ENCODE measurements around the gene NEIL1. TPM values are rescaled to one million over a fixed set of nuclear protein-coding genes. Genes with fewer than 3 reads are reported as not detected.

NEIL1 gene
- total and polyA plus RNA-seq, 12 donors = 4.1 to 41.6 (median 8.1) TPM

DNA sequence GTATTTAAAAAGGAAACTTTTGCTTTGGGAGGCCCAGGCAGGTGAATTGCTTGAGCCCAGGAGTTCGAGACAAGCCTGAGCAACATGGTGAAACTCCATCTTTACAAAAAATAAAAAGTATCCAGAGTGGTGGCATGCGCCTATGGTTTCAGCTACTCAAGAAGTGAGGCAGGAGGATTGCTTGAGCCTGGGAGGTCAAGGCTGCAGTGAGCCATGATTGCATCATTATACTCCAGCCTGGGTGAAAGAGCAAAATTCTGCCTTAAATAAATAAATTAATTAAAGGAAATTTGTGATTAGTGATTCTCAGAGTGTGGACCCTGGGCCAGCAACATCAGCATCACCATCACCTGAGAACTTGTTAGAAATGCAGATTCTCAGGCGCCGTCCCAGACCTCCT is 20.9 kb upstream of the NEIL1 start:
- Histone ChIP-seq H3K27me3 (no peaks in the 10 kb centered on the region), H3K9me3 (no peaks in the 10 kb centered on the region), H3K4me3 (no peak overlapping the region), H3K4me1 (no peaks in the 10 kb centered on the region), H3K27ac (no peak overlapping the region), H3K36me3 (no peaks in the 10 kb centered on the region)
- TF ChIP-seq, protein P1, sequence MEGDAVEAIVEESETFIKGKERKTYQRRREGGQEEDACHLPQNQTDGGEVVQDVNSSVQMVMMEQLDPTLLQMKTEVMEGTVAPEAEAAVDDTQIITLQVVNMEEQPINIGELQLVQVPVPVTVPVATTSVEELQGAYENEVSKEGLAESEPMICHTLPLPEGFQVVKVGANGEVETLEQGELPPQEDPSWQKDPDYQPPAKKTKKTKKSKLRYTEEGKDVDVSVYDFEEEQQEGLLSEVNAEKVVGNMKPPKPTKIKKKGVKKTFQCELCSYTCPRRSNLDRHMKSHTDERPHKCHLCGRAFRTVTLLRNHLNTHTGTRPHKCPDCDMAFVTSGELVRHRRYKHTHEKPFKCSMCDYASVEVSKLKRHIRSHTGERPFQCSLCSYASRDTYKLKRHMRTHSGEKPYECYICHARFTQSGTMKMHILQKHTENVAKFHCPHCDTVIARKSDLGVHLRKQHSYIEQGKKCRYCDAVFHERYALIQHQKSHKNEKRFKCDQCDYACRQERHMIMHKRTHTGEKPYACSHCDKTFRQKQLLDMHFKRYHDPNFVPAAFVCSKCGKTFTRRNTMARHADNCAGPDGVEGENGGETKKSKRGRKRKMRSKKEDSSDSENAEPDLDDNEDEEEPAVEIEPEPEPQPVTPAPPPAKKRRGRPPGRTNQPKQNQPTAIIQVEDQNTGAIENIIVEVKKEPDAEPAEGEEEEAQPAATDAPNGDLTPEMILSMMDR (IDR thresholded peaks at IDR 0.05) = no peak
- DNase-seq (no peak), ATAC-seq (no peak)
- WGBS, 2 donors = 94 to 95% methylated on average over 4 of the region's 4 CpGs
- intact Hi-C loops (cut with DNase I) = loop anchor here in 2 of 10 donors (10.0 kb wide), 2 partner anchors 59 to 111 kb away; no protein-coding TSS in a partner anchor

- no peak overlapping the region for H3K27ac ChIP-seq
These were observed 19.8 kb upstream of the NEIL1 start for GRCh38 chr15:75327005-75327404.

DNA sequence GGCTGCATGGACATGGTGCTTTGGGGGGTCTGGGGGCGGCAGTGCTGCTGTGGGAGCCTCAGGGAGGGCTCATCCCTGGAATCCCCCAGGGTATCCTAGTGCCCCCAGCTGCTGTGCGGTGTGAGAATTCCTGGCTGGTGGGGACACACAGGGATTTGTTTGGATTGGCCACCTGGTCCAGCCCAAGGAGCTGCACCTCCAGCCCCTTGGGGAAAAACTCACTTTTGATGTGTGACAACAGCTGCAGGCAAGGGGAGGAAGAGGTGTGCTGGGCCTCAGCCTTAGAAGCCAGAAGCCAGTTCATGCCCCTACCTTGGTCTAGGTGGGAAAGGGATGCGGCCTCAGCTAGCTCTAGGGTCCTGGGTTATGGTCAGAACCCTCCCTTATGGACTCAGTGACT is 19.3 kb upstream of the NEIL1 start:
- no peak overlapping the region for H3K4me3 ChIP-seq
- DNase-seq = no peak
- H3K4me1 ChIP-seq = no peaks in the 10 kb centered on the region
- no peaks in the 10 kb centered on the region for H3K36me3 ChIP-seq
- ATAC-seq = no peak
- 78 to 86% methylated on average over 3 of the region's 3 CpGs for WGBS, 2 donors
- intact Hi-C loops (cut with DNase I) = loop anchor here in 2 of 10 donors (10.0 kb wide), 2 partner anchors 57 to 113 kb away; no protein-coding TSS in a partner anchor
- H3K27me3 ChIP-seq = no peaks in the 10 kb centered on the region
- no peak overlapping the region for H3K27ac ChIP-seq
- no peaks in the 10 kb centered on the region for H3K9me3 ChIP-seq
- TF ChIP-seq, protein P1 (IDR thresholded peaks at IDR 0.05) = no peak

More at GRCh38 chr15:75327005-75327404, 19.8 kb upstream of the NEIL1 start:
- Histone ChIP-seq H3K36me3 (no peaks in the 10 kb centered on the region), H3K4me1 (no peaks in the 10 kb centered on the region), H3K4me3 (no peak overlapping the region), H3K27me3 (no peaks in the 10 kb centered on the region), H3K9me3 (no peaks in the 10 kb centered on the region)
- 88 to 89% methylated on average over 4 of the region's 4 CpGs for WGBS, 2 donors
- ATAC-seq (no peak), DNase-seq (no peak)
- intact Hi-C loops (cut with DNase I) = loop anchor here in 2 of 10 donors (10.0 kb wide), 2 partner anchors 58 to 112 kb away; no protein-coding TSS in a partner anchor
- TF ChIP-seq, protein P1 (IDR thresholded peaks at IDR 0.05) = no peak

- Histone ChIP-seq H3K4me1 (no peaks in the 10 kb centered on the region), H3K9me3 (no peaks in the 10 kb centered on the region), H3K27ac (no peak overlapping the region), H3K36me3 (no peaks in the 10 kb centered on the region), H3K27me3 (no peaks in the 10 kb centered on the region), H3K4me3 (no peak overlapping the region)
- 76% methylated on average over 10 of the region's 10 CpGs for WGBS, 2 donors
- intact Hi-C loops (cut with DNase I) = loop anchor here in 2 of 10 donors (10.0 kb wide), 2 partner anchors 56 to 114 kb away; no protein-coding TSS in a partner anchor
- ATAC-seq (no peak), DNase-seq (no peak)
- TF ChIP-seq, protein P1 (IDR thresholded peaks at IDR 0.05) = no peak
These were observed 18.1 kb upstream of the NEIL1 start for GRCh38 chr15:75328493-75329314.

All from heart right ventricle (tissue), 16 donors.